Small intestine (tissue), 7 donors: Measurements from ENCODE around the gene SLC12A5. TPM values are rescaled to one million over a fixed set of nuclear protein-coding genes. Genes with fewer than 3 reads are reported as not detected.
"Not testable (repeated sequence)": the region's sequence is repeated elsewhere in the genome, so short reads cannot be mapped to it uniquely, and the experiment has no call there.

Source experiments
- DNase-seq, 2 donors: peaks; one replicate each; pipeline versions ENCODE4 v3.0.0 to v3.0.0-alpha.2; 2013
- FAIRE-seq: peaks from 2 replicates; lab custom pipeline; 2012; peaks lifted over from hg19 to GRCh38; lab: Jason Lieb, UNC
- H3K27ac ChIP-seq, 3 donors: one replicate each; pipeline ENCODE4 v1.5.1; 2013; ENCODE audit warnings: low read length in 2 of 3, mild to moderate bottlenecking in 2 of 3, control low read depth in 1 of 3, inconsistent platforms in 1 of 3, low read depth in 1 of 3, moderate library complexity in 1 of 3
- H3K27me3 ChIP-seq, 3 donors: one replicate each; pipeline ENCODE4 v1.6.1; 2013; ENCODE audit warnings: low read length in 3 of 3, inconsistent platforms in 1 of 3; ENCODE audit not compliant: control insufficient read depth in 3 of 3, insufficient read depth in 3 of 3
- H3K36me3 ChIP-seq, 3 donors: one replicate each; pipeline ENCODE4 v1.6.1; 2013; ENCODE audit warnings: low read length in 3 of 3, inconsistent platforms in 1 of 3, low read depth in 1 of 3, mild to moderate bottlenecking in 1 of 3, moderate library complexity in 1 of 3; ENCODE audit not compliant: control insufficient read depth in 3 of 3, insufficient read depth in 2 of 3
- H3K4me1 ChIP-seq, 3 donors: one replicate each; pipeline ENCODE4 v1.6.1; 2013; ENCODE audit warnings: low read length in 2 of 3, inconsistent platforms in 1 of 3, low read depth in 1 of 3, mild to moderate bottlenecking in 1 of 3, moderate library complexity in 1 of 3; ENCODE audit not compliant: control insufficient read depth in 3 of 3, insufficient read depth in 2 of 3
- H3K4me3 ChIP-seq, 3 donors: one replicate each; pipeline ENCODE4 v1.5.1; 2013; ENCODE audit warnings: low read length in 3 of 3, control low read depth in 1 of 3, inconsistent platforms in 1 of 3, low read depth in 1 of 3, mild to moderate bottlenecking in 1 of 3, moderate library complexity in 1 of 3
- H3K9me3 ChIP-seq, 2 donors: one replicate each; pipeline ENCODE4 v1.6.1; 2013; ENCODE audit warnings: low read depth in 1 of 2, low read length in 1 of 2; ENCODE audit not compliant: control insufficient read depth in 2 of 2, insufficient read depth in 1 of 2
- WGBS, 3 donors: extraction: QIAGEN DNeasy Blood & Tissue Kit; methylation state at CpG; one replicate each; pipeline ENCODE4 v1.1.7; 2013; 5-methylcytosine and 5-hydroxymethylcytosine counted together
- polyA plus RNA-seq, 4 donors: library from polyadenylated mRNA; stranded (reverse) in 3 of 4; unstranded in 1 of 4; fragments of 200-250 nt in 3 of 4; fragments of 120-200 nt in 1 of 4; gene quantifications; one replicate each; pipeline versions ENCODE4 v1.2.1 to v1.2.3, GENCODE V29; 2013
- donor health status: healthy with polysubstance abuse.
- donor health status: control.
- donor health status: control.
- donor health status: Bipolar disorder and iron deficiency.
- donor health status: healthy.

SLC12A5 gene
- polyA plus RNA-seq, 4 donors, result 2.1 to 4.6 TPM; not detected in 2

DNA sequence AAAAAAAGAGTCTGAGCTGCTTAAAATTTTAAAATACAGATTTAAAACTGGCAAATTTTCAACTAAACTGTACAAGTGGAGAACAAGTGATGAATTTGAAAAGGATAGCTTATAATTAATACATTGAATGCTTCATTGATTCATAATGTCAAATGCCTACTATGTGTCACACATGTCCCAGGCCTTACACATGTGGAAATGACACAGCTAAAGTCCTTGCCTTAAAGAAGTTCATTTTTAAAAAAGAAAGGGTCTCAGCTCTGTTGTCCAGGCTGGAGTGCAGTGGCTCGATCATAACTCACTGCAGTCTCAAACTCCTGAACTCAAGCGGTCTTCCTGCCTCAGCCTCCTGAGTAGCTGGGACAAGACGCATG, 55.8 kb downstream of the SLC12A5 start:
- Histone ChIP-seq H3K27ac (no peak overlapping the region), H3K4me3 (no peak overlapping the region), H3K27me3 (no peaks in the 10 kb centered on the region), H3K9me3 (no peaks in the 10 kb centered on the region), H3K4me1 (peaks cover 2 to 27% (median 11%) of the 10 kb centered on the region in 3 donors), H3K36me3 (no peaks in the 10 kb centered on the region)
- no peak for FAIRE-seq
- no peak for DNase-seq
- 80 to 88% (median 84%) methylated on average over 3 of the region's 3 CpGs for WGBS, 3 donors

DNA sequence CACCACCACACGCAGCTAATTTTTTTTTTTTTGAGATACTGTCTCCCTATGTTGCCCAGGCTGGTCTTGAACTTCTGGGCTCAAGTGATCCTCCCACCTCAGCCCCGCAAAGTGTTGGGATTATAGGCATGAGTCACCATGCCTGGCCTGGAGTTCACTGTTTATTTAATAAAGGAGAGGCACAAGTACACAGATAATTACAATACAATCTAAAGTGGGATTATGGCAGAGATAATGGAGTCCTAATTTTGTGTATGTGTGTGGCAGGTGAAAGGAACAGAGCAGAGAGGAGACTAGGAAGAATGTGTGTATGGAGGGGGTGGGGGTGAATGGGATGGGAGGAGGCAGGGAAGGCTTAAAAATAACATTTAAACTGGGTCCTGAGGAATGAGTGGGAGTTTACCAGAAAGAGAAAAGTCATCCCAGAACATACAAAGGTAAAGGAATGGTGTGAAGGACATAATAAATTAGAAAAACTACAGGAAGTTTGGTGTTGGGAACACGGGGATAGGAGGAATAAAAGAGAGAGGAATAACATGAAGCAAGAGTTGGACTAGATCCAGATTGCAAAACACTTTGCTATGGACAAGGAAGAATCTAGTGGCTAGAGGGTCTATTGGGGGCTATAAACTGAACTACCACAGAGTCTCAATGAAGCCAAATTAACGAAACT, 56.3 kb downstream of the SLC12A5 start:
- Histone ChIP-seq H3K4me3 (peak overlapping the region in 1 of 3 donors; percentile 7), H3K36me3 (no peaks in the 10 kb centered on the region), H3K27ac (peak overlapping the region in 1 of 3 donors; percentile 18), H3K9me3 (no peaks in the 10 kb centered on the region), H3K4me1 (peaks cover 2 to 27% (median 11%) of the 10 kb centered on the region in 3 donors), H3K27me3 (no peaks in the 10 kb centered on the region)
- peak; percentile 32 to 71 for DNase-seq
- FAIRE-seq, result no peak
- 23 to 51% (median 34%) methylated on average over 4 of the region's 4 CpGs for WGBS, 3 donors

DNA sequence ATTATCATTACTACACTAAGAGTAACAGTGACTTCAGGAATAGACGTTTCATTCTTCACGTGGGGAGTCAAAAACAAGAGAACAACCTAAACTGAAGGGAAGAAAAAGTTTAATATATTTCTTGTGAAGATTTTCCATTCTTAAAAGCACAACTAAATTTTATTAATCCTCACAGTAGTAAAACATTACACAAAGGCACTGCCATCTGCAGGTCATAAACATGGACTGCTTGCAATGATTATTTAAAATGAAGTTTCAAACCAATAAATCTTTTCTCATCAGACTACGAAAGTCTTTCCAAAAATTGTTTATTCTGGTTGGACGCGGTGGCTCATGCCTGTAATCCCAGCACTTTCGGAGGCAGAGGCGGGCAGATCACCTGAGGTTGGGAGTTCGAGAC, 58.1 kb downstream of the SLC12A5 start:
- Histone ChIP-seq H3K4me3 (no peak overlapping the region), H3K27me3 (no peaks in the 10 kb centered on the region), H3K36me3 (no peaks in the 10 kb centered on the region), H3K27ac (no peak overlapping the region), H3K9me3 (no peaks in the 10 kb centered on the region), H3K4me1 (peaks cover 2 to 27% (median 11%) of the 10 kb centered on the region in 3 donors)
- DNase-seq (peak in 1 of 2 donors; percentile 27), FAIRE-seq (no peak)
- 51 to 62% (median 54%) methylated on average over 8 of the region's 8 CpGs for WGBS, 3 donors

DNA sequence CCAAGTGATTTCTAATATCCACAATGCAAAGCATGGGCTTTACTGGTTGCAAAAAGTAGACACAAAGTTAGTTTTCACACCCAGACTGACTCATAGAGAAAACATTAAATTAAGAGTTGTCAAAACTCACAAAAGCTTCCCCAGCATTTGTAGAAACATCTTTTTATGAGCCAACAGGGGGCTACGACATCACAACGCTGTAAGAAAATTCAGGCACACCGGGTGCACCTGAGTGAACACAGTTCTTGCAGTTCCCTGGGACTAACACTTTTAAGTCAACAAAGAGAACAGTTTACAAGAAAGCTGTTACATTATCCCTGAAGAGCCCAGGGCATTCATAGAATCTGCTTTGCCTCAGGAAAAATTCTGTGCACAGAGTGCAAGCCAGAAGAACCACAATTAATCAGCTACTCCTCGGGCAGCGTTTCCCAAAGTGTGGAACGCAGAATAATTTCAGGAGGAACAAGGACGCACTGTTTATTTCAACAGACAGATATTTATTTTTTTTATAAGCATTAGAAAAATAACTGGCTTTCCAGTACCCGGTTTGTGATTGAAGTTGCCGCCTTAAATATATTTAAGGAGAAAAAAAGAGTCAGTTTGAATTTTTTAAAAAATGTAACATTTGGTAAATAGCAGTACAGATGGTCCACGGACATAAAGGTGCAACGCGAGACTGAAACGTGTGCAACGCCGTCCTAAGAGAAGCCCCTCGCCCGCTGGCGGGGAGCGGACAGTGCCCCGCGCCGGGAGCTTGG, 59.6 kb downstream of the SLC12A5 start:
- Histone ChIP-seq H3K27me3 (no peaks in the 10 kb centered on the region), H3K27ac (peak overlapping the region; percentile 84 to 100 (median 99)), H3K9me3 (no peaks in the 10 kb centered on the region), H3K36me3 (no peaks in the 10 kb centered on the region), H3K4me1 (peaks cover 2 to 22% (median 11%) of the 10 kb centered on the region in 3 donors), H3K4me3 (peak overlapping the region; percentile 71 to 91 (median 91))
- DNase-seq (peak in 1 of 2 donors; percentile 18), FAIRE-seq (no peak)
- 2 to 3% (median 3%) methylated on average over 22 of the region's 22 CpGs for WGBS, 3 donors

DNA sequence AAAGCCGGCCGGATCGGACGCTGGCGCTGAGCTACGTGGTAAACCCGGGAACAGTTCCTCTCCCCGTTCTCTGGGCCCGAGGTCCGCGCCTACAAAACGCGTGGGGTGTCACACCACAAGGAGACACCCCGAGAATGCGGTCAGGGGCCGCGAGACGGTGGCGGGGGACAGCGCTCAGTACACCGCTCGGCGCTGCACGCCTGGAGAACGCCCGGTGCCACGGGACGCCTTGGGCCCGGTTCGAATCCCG, 60.1 kb downstream of the SLC12A5 start:
- peak overlapping the region; percentile 71 to 91 (median 91) for H3K4me3 ChIP-seq
- no peak for FAIRE-seq
- H3K27me3 ChIP-seq, result no peaks in the 10 kb centered on the region
- 0 to 1% (median 1%) methylated on average over 31 of the region's 31 CpGs for WGBS, 3 donors
- H3K4me1 ChIP-seq, result peaks cover 2 to 22% (median 11%) of the 10 kb centered on the region in 3 donors
- DNase-seq, result no peak
- H3K27ac ChIP-seq, result peak overlapping the region; percentile 84 to 100 (median 99)
- no peaks in the 10 kb centered on the region for H3K36me3 ChIP-seq
- no peaks in the 10 kb centered on the region for H3K9me3 ChIP-seq

DNA sequence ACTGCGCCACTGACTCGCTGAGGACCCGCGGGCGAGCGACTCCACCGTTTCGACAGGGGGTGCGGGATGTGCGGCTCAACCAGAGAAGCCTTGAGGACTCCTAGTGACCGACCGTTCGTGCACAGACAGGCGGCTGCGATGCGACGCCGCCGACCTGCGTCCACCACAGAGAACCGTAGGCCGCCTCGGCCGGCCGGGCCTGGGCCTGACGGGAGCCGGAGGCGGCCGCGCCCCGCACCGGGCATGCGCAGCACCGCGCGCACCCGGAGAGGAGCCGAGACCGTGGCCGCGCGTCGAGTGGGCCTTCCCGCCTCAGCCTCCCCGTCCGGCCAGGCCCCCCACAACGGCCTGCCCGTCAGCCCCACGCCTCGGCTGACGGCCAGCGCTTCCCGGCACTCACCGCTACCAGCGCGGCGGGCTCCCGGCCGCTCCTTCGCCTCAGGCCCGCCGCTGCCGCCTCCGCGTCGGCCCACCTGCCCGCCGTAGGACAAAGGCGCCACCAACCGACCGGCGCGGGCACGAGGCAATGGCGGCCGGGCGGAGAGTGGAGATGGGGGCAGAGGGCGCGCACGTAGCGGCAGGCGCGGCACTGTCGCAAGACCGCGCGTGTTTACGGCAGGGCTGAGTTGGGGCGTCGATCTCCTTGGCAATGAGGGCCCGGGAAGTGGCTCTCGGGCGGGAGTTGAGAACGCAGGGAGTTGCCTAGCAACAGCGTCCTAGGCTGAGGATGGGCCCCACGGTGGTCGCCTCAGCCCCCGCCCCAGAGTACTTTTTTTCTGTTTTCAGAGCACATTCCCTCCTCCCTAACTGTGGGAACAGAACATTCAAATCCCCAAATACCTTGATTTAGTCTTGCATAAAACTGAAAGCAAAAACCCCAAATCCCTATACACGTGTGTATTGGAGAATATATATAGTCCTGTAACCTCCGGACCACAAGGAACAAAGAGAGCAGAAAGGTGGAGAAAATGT, 60.7 kb downstream of the SLC12A5 start, which contains the start of gene NCOA5:
Gene NCOA5 (minus strand): TSS at position 546 of the 972 bp plus-strand sequence. CDS start 10,538 bp downstream, outside the sequence.
- H3K36me3 ChIP-seq, result no peaks in the 10 kb centered on the region
- 0% methylated on average over 62 to 100 of the region's 100 CpGs for WGBS, 3 donors
- H3K27me3 ChIP-seq, result no peaks in the 10 kb centered on the region
- peak within 1 kb of the TSS; percentile 84 to 100 (median 99) for H3K27ac ChIP-seq
- FAIRE-seq, result no peak
- H3K4me1 ChIP-seq, result peaks cover 0 to 22% (median 11%) of the 10 kb centered on the region in 3 donors
- DNase-seq, result peak; percentile 94 to 99
- peak within 1 kb of the TSS; percentile 71 to 91 (median 91) for H3K4me3 ChIP-seq
- H3K9me3 ChIP-seq, result no peaks in the 10 kb centered on the region

DNA sequence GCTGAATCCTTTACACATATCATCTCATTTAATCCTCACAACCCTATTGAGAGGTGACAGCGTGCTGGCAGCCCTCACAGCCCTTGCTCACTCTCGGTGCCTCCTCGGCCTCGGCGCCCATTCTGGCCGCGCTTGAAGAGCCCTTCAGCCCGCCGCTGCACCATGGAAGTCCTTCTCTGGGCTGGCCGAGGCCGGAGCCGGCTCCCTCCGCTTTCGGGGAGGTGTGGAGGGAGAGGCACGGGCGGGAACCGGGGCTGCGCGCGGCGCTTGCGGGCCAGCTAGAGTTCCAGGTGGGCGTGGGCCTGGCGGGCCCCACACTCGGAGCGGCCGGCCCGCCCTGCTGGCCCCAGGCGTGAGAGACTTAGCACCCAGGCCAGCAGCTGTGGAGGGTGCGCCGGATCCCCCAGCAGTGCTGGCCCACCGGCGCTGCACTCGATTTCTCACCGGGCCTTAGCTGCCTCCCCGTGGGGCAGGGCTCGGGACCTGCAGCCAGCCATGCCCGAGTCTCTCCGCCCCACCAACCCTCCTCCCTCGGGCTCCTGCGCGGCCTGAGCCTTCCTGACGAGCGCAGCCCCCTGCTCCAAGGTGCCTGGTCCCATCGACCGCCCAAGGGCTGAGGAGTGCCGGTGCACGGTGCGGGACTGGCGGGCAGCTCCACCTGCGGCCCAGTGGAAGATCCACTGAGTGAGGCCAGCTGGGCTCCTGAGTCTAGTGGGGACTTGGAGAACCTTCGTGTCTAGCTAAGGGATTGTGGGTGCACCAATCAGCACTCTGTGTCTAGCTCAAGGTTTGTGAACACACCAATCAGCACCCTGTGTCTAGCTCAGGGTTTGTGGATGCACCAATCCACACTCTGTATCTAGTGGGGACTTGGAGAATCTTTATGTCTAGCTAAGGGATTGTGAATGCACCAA, 62.9 kb downstream of the SLC12A5 start:
- not testable (repeated sequence) for FAIRE-seq, DNase-seq, H3K27me3 ChIP-seq, H3K4me1 ChIP-seq, H3K36me3 ChIP-seq, H3K9me3 ChIP-seq, H3K4me3 ChIP-seq, H3K27ac ChIP-seq
- 93 to 98% (median 96%) methylated on average over 43 to 52 of the region's 52 CpGs for WGBS, 3 donors
